ENCODE data around the gene MTMR3. TPM values are rescaled to one million over a fixed set of nuclear protein-coding genes. Genes with fewer than 3 reads are reported as not detected.

MTMR3 gene
- total RNA-seq, 1 experiment from 2014 or later: 27.0 TPM

GRCh38 chr22:29887358-29887757 lies 4.4 kb downstream of the MTMR3 start (continued):
- no peak for TF ChIP-seq MAX (IDR thresholded peaks at IDR 0.05)

- no peaks in the 10 kb centered on the region for H3K4me1 ChIP-seq (ENCODE audit: control insufficient read depth in 1 of 2, insufficient read depth in 2 of 2, low read length in 2 of 2)
- DNase-seq (ENCODE audit: low read depth, low spot score) (no peak), ATAC-seq (no peak)
- TF ChIP-seq CTCF (IDR thresholded peaks at IDR 0.05 in 2 of 3, conservative IDR thresholded peaks at IDR 0.05 in 1 of 3; ENCODE audit: borderline replicate concordance in 1 of 3, insufficient read depth in 1 of 3, low read depth in 2 of 3, low read length in 2 of 3) (no peak), POLR2AphosphoS5 (IDR thresholded peaks at IDR 0.05; ENCODE audit: low read depth, low read length) (no peak)
- POLR2A ChIA-PET: no interaction called here
- BruUV-seq (replicated peaks): no TSS peak
- intact Hi-C loops (cut with micrococcal nuclease): no loop called here
- H3K36me3 ChIP-seq (ENCODE audit: control insufficient read depth in 1 of 2, insufficient read depth in 2 of 2, low read length in 2 of 2): no peaks in the 10 kb centered on the region
- H3K9me2 ChIP-seq (ENCODE audit: insufficient read depth): no peaks in the 10 kb centered on the region
- no peak overlapping the region for H3K4me2 ChIP-seq (ENCODE audit: low read length)
- H3K9ac ChIP-seq (ENCODE audit: low read length): no peak overlapping the region
- RAD21 ChIA-PET (ENCODE audit: low non-redundant PET in 1 of 2, low total read pairs in 2 of 2, uncharacterized antibody in 2 of 2, unreplicated experiment in 2 of 2): no interaction called here
- H4K20me1 ChIP-seq (ENCODE audit: insufficient read depth): no peaks in the 10 kb centered on the region
- no peaks in the 10 kb centered on the region for H3K9me3 ChIP-seq (ENCODE audit: control insufficient read depth in 1 of 2, insufficient read depth in 1 of 2, low read depth in 1 of 2, low read length in 2 of 2)
- no peak overlapping the region for H2AFZ ChIP-seq (ENCODE audit: low read depth, low read length, poor library complexity, severe bottlenecking)
- CTCF ChIA-PET: no interaction called here
- no peak overlapping the region for H3K4me3 ChIP-seq (replicated peaks in 1 of 2; ENCODE audit: low read depth in 1 of 2, low read length in 2 of 2)
- peaks cover 72% of the 10 kb centered on the region for H3K79me2 ChIP-seq (ENCODE audit: insufficient read depth, low read length)
- no peak overlapping the region for H3K27ac ChIP-seq (ENCODE audit: low read depth, low read length)
- H3K27me3 ChIP-seq (ENCODE audit: insufficient read depth, low read length): no peaks in the 10 kb centered on the region
These were observed 7.8 kb downstream of the MTMR3 start for GRCh38 chr22:29890760-29891159.

- ATAC-seq: no peak
- Histone ChIP-seq H4K20me1 (ENCODE audit: insufficient read depth) (no peaks in the 10 kb centered on the region), H3K27me3 (ENCODE audit: insufficient read depth, low read length) (no peaks in the 10 kb centered on the region), H3K4me2 (ENCODE audit: low read length) (no peak overlapping the region), H2AFZ (ENCODE audit: low read depth, low read length, poor library complexity, severe bottlenecking) (no peak overlapping the region), H3K9me3 (ENCODE audit: control insufficient read depth in 1 of 2, insufficient read depth in 1 of 2, low read depth in 1 of 2, low read length in 2 of 2) (no peaks in the 10 kb centered on the region), H3K36me3 (ENCODE audit: control insufficient read depth in 1 of 2, insufficient read depth in 2 of 2, low read length in 2 of 2) (no peaks in the 10 kb centered on the region), H3K4me3 (replicated peaks in 1 of 2; ENCODE audit: low read depth in 1 of 2, low read length in 2 of 2) (no peak overlapping the region), H3K27ac (ENCODE audit: low read depth, low read length) (no peak overlapping the region), H3K9me2 (ENCODE audit: insufficient read depth) (no peaks in the 10 kb centered on the region), H3K79me2 (ENCODE audit: insufficient read depth, low read length) (peaks cover 59% of the 10 kb centered on the region), H3K9ac (ENCODE audit: low read length) (no peak overlapping the region), H3K4me1 (ENCODE audit: control insufficient read depth in 1 of 2, insufficient read depth in 2 of 2, low read length in 2 of 2) (no peaks in the 10 kb centered on the region)
- ChIA-PET POLR2A (no interaction called here), RAD21 (ENCODE audit: low non-redundant PET in 1 of 2, low total read pairs in 2 of 2, uncharacterized antibody in 2 of 2, unreplicated experiment in 2 of 2) (no interaction called here), CTCF (no interaction called here)
- intact Hi-C loops (cut with micrococcal nuclease): no loop called here
- no peak for DNase-seq (ENCODE audit: low read depth, low spot score)
- no TSS peak for BruUV-seq (replicated peaks)
- no peak for TF ChIP-seq ZBTB33 (IDR thresholded peaks at IDR 0.05; ENCODE audit: extremely low read depth, insufficient replicate concordance, low read length)
- no peak for TF ChIP-seq JUND (IDR thresholded peaks at IDR 0.05)
- no peak for TF ChIP-seq RAD21 (IDR thresholded peaks at IDR 0.05; ENCODE audit: low read depth)
These were observed 9.6 kb downstream of the MTMR3 start for GRCh38 chr22:29892315-29893156.

All from HCT116 (cell line).